IMR-90 (cell line): Measurements from ENCODE around the gene RGS3. TPM values are rescaled to one million over a fixed set of nuclear protein-coding genes. Genes with fewer than 3 reads are reported as not detected.

Experiments
- ATAC-seq: fragments of 200-7000 bp; cut with Tn5 transposase; 2 replicates; pipeline ENCODE4 v1.9.1; 2020; ENCODE audit warnings: low read depth, mild to moderate bottlenecking, moderate library complexity
- BruUV-seq: library from RNA; stranded (reverse); fragments of 400-500 nt; replicated peaks from 2 replicates; lab custom pipeline; 2021; lab: Mats Ljungman, UMichigan
- CTCF ChIA-PET: fragments of 300-600 bp; formaldehyde crosslinking; extraction: SDS; loops from one replicate; lab custom pipeline; 2021; ENCODE audit warnings: antibody characterized with exemption; lab: Yijun Ruan, JAX
- POLR2A ChIA-PET: fragments of 300-600 bp; sonication (Branson Sonifier 250); formaldehyde crosslinking; loops from one replicate; lab custom pipeline; 2022; ENCODE audit warnings: antibody characterized with exemption; ENCODE audit not compliant: unreplicated experiment; lab: Charles Lee
- DNase-seq: peaks from one replicate; pipeline ENCODE4 v3.0.0; 2013
- H2AFZ ChIP-seq: replicated peaks from 2 replicates; pipeline ENCODE3; 2013; ENCODE audit warnings: low read length, mild to moderate bottlenecking; ENCODE audit not compliant: poor library complexity
- H2AK5ac ChIP-seq: 2 replicates; pipeline ENCODE4 v1.6.1; 2013; ENCODE audit warnings: low read depth, low read length, inconsistent platforms
- H2AK9ac ChIP-seq: replicated peaks from 2 replicates; pipeline ENCODE3; 2013; ENCODE audit warnings: mild to moderate bottlenecking, low read depth, low read length, moderate library complexity; ENCODE audit not compliant: poor library complexity
- H2BK120ac ChIP-seq: 2 replicates; pipeline ENCODE4 v1.6.1; 2013; ENCODE audit warnings: low read depth, low read length, inconsistent platforms
- H2BK15ac ChIP-seq: 3 replicates; pipeline ENCODE4 v1.6.1; 2013; ENCODE audit warnings: low read depth, low read length, inconsistent platforms
- H2BK20ac ChIP-seq: 2 replicates; pipeline ENCODE4 v1.6.1; 2013; ENCODE audit warnings: low read depth, mild to moderate bottlenecking, inconsistent platforms, low read length, moderate library complexity
- H2BK5ac ChIP-seq: 2 replicates; pipeline ENCODE4 v1.6.1; 2013; ENCODE audit warnings: mild to moderate bottlenecking, low read depth, low read length, inconsistent platforms; ENCODE audit not compliant: poor library complexity, severe bottlenecking
- H3K14ac ChIP-seq: replicated peaks from 2 replicates; pipeline ENCODE4 v1.6.1; 2013; ENCODE audit warnings: low read depth, low read length, inconsistent platforms
- H3K18ac ChIP-seq: 2 replicates; pipeline ENCODE4 v1.6.1; 2013; ENCODE audit warnings: low read depth, low read length, control low read depth
- H3K23ac ChIP-seq: 2 replicates; pipeline ENCODE4 v1.6.1; 2013; ENCODE audit warnings: low read depth, low read length, inconsistent platforms
- H3K27ac ChIP-seq: 2 replicates; pipeline ENCODE4 v1.5.1; 2013; ENCODE audit warnings: mild to moderate bottlenecking, control low read depth, low read length; ENCODE audit not compliant: insufficient read depth
- H3K27me3 ChIP-seq: 2 replicates; pipeline ENCODE4 v1.6.1; 2013; ENCODE audit warnings: low read length; ENCODE audit not compliant: control insufficient read depth, insufficient read depth
- H3K36me3 ChIP-seq: 2 replicates; pipeline ENCODE4 v1.6.1; 2013; ENCODE audit warnings: low read length, mixed read lengths; ENCODE audit not compliant: control insufficient read depth, insufficient read depth
- H3K4ac ChIP-seq: 2 replicates; pipeline ENCODE4 v1.6.1; 2013; ENCODE audit warnings: low read depth, low read length, inconsistent platforms
- H3K4me1 ChIP-seq: 2 replicates; pipeline ENCODE4 v1.6.1; 2013; ENCODE audit warnings: low read length, mixed read lengths; ENCODE audit not compliant: control insufficient read depth, insufficient read depth
- H3K4me2 ChIP-seq: 2 replicates; pipeline ENCODE4 v1.6.1; 2013; ENCODE audit warnings: low read depth, mild to moderate bottlenecking, control low read depth, low read length, moderate library complexity
- H3K4me3 ChIP-seq: 2 replicates; pipeline ENCODE4 v1.5.1; 2013; ENCODE audit warnings: low read depth, mild to moderate bottlenecking, control low read depth, low read length, moderate library complexity; ENCODE audit not compliant: insufficient read depth
- H3K56ac ChIP-seq: 2 replicates; pipeline ENCODE4 v1.6.1; 2013; ENCODE audit warnings: low read length, inconsistent platforms; ENCODE audit not compliant: insufficient read depth; ENCODE audit errors: extremely low read depth
- H3K79me1 ChIP-seq, 2 experiments: 2 replicates each; pipeline ENCODE4 v1.6.1; 2013; ENCODE audit warnings: low read length in 2 of 2, inconsistent platforms in 1 of 2, low read depth in 1 of 2
- H3K9ac ChIP-seq: 2 replicates; pipeline ENCODE4 v1.6.1; 2013; ENCODE audit warnings: low read depth, low read length, control low read depth
- H3K9me1 ChIP-seq: 2 replicates; pipeline ENCODE4 v1.6.1; 2013; ENCODE audit warnings: low read length, inconsistent platforms; ENCODE audit not compliant: insufficient read depth
- H3K9me3 ChIP-seq: 2 replicates; pipeline ENCODE4 v1.6.1; 2013; ENCODE audit warnings: low read length; ENCODE audit not compliant: control insufficient read depth, insufficient read depth
- H4K20me1 ChIP-seq: 2 replicates; pipeline ENCODE4 v1.6.1; 2013; ENCODE audit warnings: low read length, inconsistent platforms; ENCODE audit not compliant: insufficient read depth
- H4K5ac ChIP-seq: 2 replicates; pipeline ENCODE4 v1.6.1; 2013; ENCODE audit warnings: mild to moderate bottlenecking, low read depth, low read length, control low read depth
- H4K8ac ChIP-seq, 2 experiments: 2 replicates each; pipeline ENCODE4 v1.6.1; 2013; ENCODE audit warnings: low read depth in 2 of 2, low read length in 2 of 2, control low read depth in 1 of 2, inconsistent platforms in 1 of 2
- H4K91ac ChIP-seq: 2 replicates; pipeline ENCODE4 v1.6.1; 2013; ENCODE audit warnings: low read depth, low read length, inconsistent platforms; ENCODE audit not compliant: insufficient read depth
- CEBPB ChIP-seq: IDR thresholded peaks from 2 replicates; pipeline ENCODE4 v1.6.1; 2012; ENCODE audit warnings: low read depth, low read length, improper control_type of control experiment
- CHD1 ChIP-seq: IDR thresholded peaks from 2 replicates; pipeline ENCODE4 v1.6.1; 2012; ENCODE audit warnings: low read depth, low read length, improper control_type of control experiment
- FOS ChIP-seq: fragments of 150-350 bp; IDR thresholded peaks from 2 replicates; pipeline ENCODE4 v1.6.1; 2016; ENCODE audit warnings: low read depth, low read length
- MAZ ChIP-seq: IDR thresholded peaks from 2 replicates; pipeline ENCODE4 v1.6.1; 2012; ENCODE audit warnings: low read depth, mild to moderate bottlenecking, low read length, improper control_type of control experiment, moderate library complexity, borderline replicate concordance
- POLR2A ChIP-seq: IDR thresholded peaks from 2 replicates; pipeline ENCODE4 v1.6.1; 2012; ENCODE audit warnings: mild to moderate bottlenecking, low read depth, low read length
- RAD21 ChIP-seq: IDR thresholded peaks from 2 replicates; pipeline ENCODE4 v1.6.1; 2012; ENCODE audit warnings: low read length, improper control_type of control experiment
- SMC3 ChIP-seq: fragments of 150-350 bp; IDR thresholded peaks from 2 replicates; pipeline ENCODE4 v1.6.1; 2016; ENCODE audit warnings: low read depth, mild to moderate bottlenecking, antibody characterized with exemption, low read length, moderate library complexity
- USF2 ChIP-seq: fragments of 150-350 bp; IDR thresholded peaks from 2 replicates; pipeline ENCODE4 v1.6.1; 2017; ENCODE audit warnings: mild to moderate bottlenecking, antibody characterized with exemption, low read length, low read depth
- WGBS, 2 experiments: methylation state at CpG; one replicate each; pipeline versions ENCODE4 v1.1.5 to v1.1.7; 2013; ENCODE audit warnings: missing lambda C conversion rate in 2 of 2; ENCODE audit not compliant: insufficient read length in 1 of 2; ENCODE audit errors: extremely low coverage in 2 of 2; 5-methylcytosine and 5-hydroxymethylcytosine counted together
- dilution Hi-C: fragments of 300-500 bp; cut with HindIII; formaldehyde crosslinking; loops from one replicate; pipeline ENCODE4 v1.14.3; 2018; ENCODE audit warnings: low sequenced_read_pairs; ENCODE audit not compliant: unreplicated experiment
- in situ Hi-C: fragments of 300-500 bp; cut with MboI; formaldehyde crosslinking; loops from 3 replicates; pipeline ENCODE4 v1.14.3; 2019; ENCODE audit warnings: low sequenced_read_pairs, inconsistent platforms, mixed read lengths
- intact Hi-C: fragments of 100-400 bp; cut with micrococcal nuclease; formaldehyde crosslinking; loops from 2 replicates; pipeline ENCODE4 v1.10.0; 2022
- polyA plus RNA-seq, 3 experiments: library from polyadenylated mRNA; depleted of rRNA; stranded (reverse); fragments of >200 nt; gene quantifications; 2 replicates each; pipeline ENCODE4 v1.2.3, GENCODE V29; 2012; ENCODE audit warnings: low replicate concordance in 1 of 3
- total RNA-seq: library from RNA; depleted of rRNA; stranded (reverse); fragments of >200 nt; gene quantifications from 2 replicates; pipeline ENCODE4 v1.2.3, GENCODE V29; 2012
- TF ChIP-seq, protein P1 (sequence below): conservative IDR thresholded peaks from 2 replicates; pipeline ENCODE4 v1.5.1; 2012; ENCODE audit warnings: mild to moderate bottlenecking, low read depth, low read length, improper control_type of control experiment

RGS3 gene
- total and polyA plus RNA-seq, 2 of the 4 experiments (the other 2 are of a cell fraction), result 51.8 to 65.6 TPM

GRCh38 chr9:113612828-113613227, 149.3 kb downstream of the RGS3 start:
- H2AK5ac ChIP-seq, result peak overlapping the region; percentile 63
- H2AK9ac ChIP-seq, result no peak overlapping the region
- no peak overlapping the region for H4K8ac ChIP-seq
- ChIA-PET CTCF (no interaction called here), POLR2A (interaction anchor here (0.6 kb wide), 1 partner anchor 113 kb away, joined by 4 read pairs; no protein-coding TSS in a partner anchor)
- no peak for ATAC-seq
- H3K9me1 ChIP-seq, result peaks cover 28% of the 10 kb centered on the region
- H3K9ac ChIP-seq, result no peak overlapping the region
- no peaks in the 10 kb centered on the region for H3K27me3 ChIP-seq
- H3K14ac ChIP-seq, result no peak overlapping the region
- H2BK120ac ChIP-seq, result no peak overlapping the region
- DNase-seq, result no peak
- H3K4ac ChIP-seq, result no peak overlapping the region
- dilution Hi-C loops (no loop called here), intact Hi-C loops (no loop called here), in situ Hi-C loops (no loop called here)
- no TSS peak for BruUV-seq
- peak overlapping the region; percentile 44 for H2AFZ ChIP-seq
- H2BK20ac ChIP-seq, result no peak overlapping the region
- no peak overlapping the region for H3K56ac ChIP-seq
- no peaks in the 10 kb centered on the region for H4K20me1 ChIP-seq
- H3K9me3 ChIP-seq, result no peaks in the 10 kb centered on the region
- H3K36me3 ChIP-seq, result no peaks in the 10 kb centered on the region
- no peak overlapping the region for H3K18ac ChIP-seq
- no peak overlapping the region for H4K5ac ChIP-seq
- no peak for TF ChIP-seq USF2
- TF ChIP-seq FOS, result no peak
- TF ChIP-seq POLR2A, result no peak
- TF ChIP-seq SMC3, result no peak
- no peak for TF ChIP-seq CEBPB
- TF ChIP-seq, protein P1, sequence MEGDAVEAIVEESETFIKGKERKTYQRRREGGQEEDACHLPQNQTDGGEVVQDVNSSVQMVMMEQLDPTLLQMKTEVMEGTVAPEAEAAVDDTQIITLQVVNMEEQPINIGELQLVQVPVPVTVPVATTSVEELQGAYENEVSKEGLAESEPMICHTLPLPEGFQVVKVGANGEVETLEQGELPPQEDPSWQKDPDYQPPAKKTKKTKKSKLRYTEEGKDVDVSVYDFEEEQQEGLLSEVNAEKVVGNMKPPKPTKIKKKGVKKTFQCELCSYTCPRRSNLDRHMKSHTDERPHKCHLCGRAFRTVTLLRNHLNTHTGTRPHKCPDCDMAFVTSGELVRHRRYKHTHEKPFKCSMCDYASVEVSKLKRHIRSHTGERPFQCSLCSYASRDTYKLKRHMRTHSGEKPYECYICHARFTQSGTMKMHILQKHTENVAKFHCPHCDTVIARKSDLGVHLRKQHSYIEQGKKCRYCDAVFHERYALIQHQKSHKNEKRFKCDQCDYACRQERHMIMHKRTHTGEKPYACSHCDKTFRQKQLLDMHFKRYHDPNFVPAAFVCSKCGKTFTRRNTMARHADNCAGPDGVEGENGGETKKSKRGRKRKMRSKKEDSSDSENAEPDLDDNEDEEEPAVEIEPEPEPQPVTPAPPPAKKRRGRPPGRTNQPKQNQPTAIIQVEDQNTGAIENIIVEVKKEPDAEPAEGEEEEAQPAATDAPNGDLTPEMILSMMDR, result no peak
- TF ChIP-seq RAD21, result no peak
- TF ChIP-seq MAZ, result no peak
- TF ChIP-seq CHD1, result no peak
- 86% methylated on average over 2 of the region's 6 CpGs; no CpG with 5 or more reads in 1 of the 2 experiments for WGBS, 2 experiments
- H3K23ac ChIP-seq, result no peak overlapping the region
- H3K79me1 ChIP-seq, result peaks cover 0 to 5% of the 10 kb centered on the region in 2 experiments; a peak in 1 of 4 replicates
- no peak overlapping the region for H3K4me2 ChIP-seq
- no peak overlapping the region for H2BK5ac ChIP-seq
- H2BK15ac ChIP-seq, result no peak overlapping the region
- no peak overlapping the region for H3K27ac ChIP-seq
- H3K4me3 ChIP-seq, result no peak overlapping the region
- H4K91ac ChIP-seq, result no peak overlapping the region
- H3K4me1 ChIP-seq, result peaks cover 26% of the 10 kb centered on the region
